GM12878 (cell line): ENCODE measurements around the gene MYO7A. TPM values are rescaled to one million over a fixed set of nuclear protein-coding genes. Genes with fewer than 3 reads are reported as not detected.

Source experiments
- ATAC-seq: fragments of 200-7000 bp; cut with Tn5 transposase; 3 replicates; pipeline ENCODE4 v1.9.1; 2020; ENCODE audit warnings: mild to moderate bottlenecking, moderate library complexity
- BruUV-seq: library from RNA; stranded (reverse); fragments of 400-500 nt; replicated peaks from 2 replicates; lab custom pipeline; 2021; lab: Mats Ljungman, UMichigan
- CTCF ChIA-PET: fragments of 300-600 bp; sonication (Branson Sonifier 250); formaldehyde crosslinking; extraction: SDS; loops from one replicate; lab custom pipeline; 2021; ENCODE audit warnings: inconsistent platforms; lab: Yijun Ruan, JAX
- POLR2A ChIA-PET: fragments of 350-600 bp; formaldehyde crosslinking; extraction: SDS; loops from one replicate; lab custom pipeline; 2021; ENCODE audit warnings: inconsistent platforms; lab: Charles Lee
- RAD21 ChIA-PET: fragments of 300-600 bp; sonication (Branson Sonifier 250); formaldehyde crosslinking; loops from one replicate; lab custom pipeline; 2023; ENCODE audit warnings: antibody characterized with exemption; ENCODE audit not compliant: unreplicated experiment; lab: Charles Lee
- SMC1A ChIA-PET: fragments of 300-600 bp; sonication (Branson Sonifier 250); formaldehyde crosslinking; loops from one replicate; lab custom pipeline; 2023; ENCODE audit not compliant: unreplicated experiment, uncharacterized antibody; lab: Charles Lee
- DNase-seq: peaks from one replicate; pipeline ENCODE4 v3.0.0-alpha.2; 2011; ENCODE audit warnings: low read depth, low spot score
- FAIRE-seq: peaks from 3 replicates; lab custom pipeline; 2011; peaks lifted over from hg19 to GRCh38; lab: Jason Lieb, UNC
- H2AFZ ChIP-seq: 2 replicates; pipeline ENCODE4 v1.6.0; 2011; ENCODE audit warnings: low read depth, low read length, control low read depth; ENCODE audit not compliant: control insufficient read depth
- H3K27ac ChIP-seq: 2 replicates; pipeline ENCODE4 v1.5.1; 2011; ENCODE audit warnings: control low read depth; ENCODE audit not compliant: control insufficient read depth, insufficient read depth
- H3K27me3 ChIP-seq, 2 experiments: replicated peaks in 1 of 2; 2 replicates each; pipeline versions ENCODE4 v1.6.0 to v1.6.1; 2011; ENCODE audit warnings: low read length in 1 of 2; ENCODE audit not compliant: control insufficient read depth in 2 of 2, insufficient read depth in 2 of 2
- H3K36me3 ChIP-seq, 2 experiments: 2 replicates each; pipeline ENCODE4 v1.5.1; 2011; ENCODE audit warnings: low read length in 1 of 2; ENCODE audit not compliant: control insufficient read depth in 2 of 2, insufficient read depth in 2 of 2
- H3K4me1 ChIP-seq: 2 replicates; pipeline ENCODE4 v1.6.1; 2011; ENCODE audit warnings: mild to moderate bottlenecking, low read length, moderate library complexity, mixed read lengths; ENCODE audit not compliant: control insufficient read depth, insufficient read depth
- H3K4me2 ChIP-seq: 2 replicates; pipeline ENCODE4 v1.6.0; 2011; ENCODE audit warnings: control low read depth; ENCODE audit not compliant: control insufficient read depth, insufficient read depth
- H3K4me3 ChIP-seq: fragments of 200-600 bp; sonication (generic); 2 replicates; pipeline ENCODE4 v1.5.1; 2016
- H3K79me2 ChIP-seq: 2 replicates; pipeline ENCODE4 v1.6.0; 2011; ENCODE audit warnings: low read length; ENCODE audit not compliant: control insufficient read depth, insufficient read depth
- H3K9ac ChIP-seq: 2 replicates; pipeline ENCODE4 v1.8.0; 2011; ENCODE audit warnings: low read length, control low read depth, mixed read lengths; ENCODE audit not compliant: control insufficient read depth, insufficient read depth
- H3K9me3 ChIP-seq: replicated peaks from 3 replicates; pipeline ENCODE4 v1.5.1; 2011; ENCODE audit warnings: mild to moderate bottlenecking, low read length; ENCODE audit not compliant: control insufficient read depth, insufficient read depth
- H4K20me1 ChIP-seq: 2 replicates; pipeline ENCODE4 v1.6.0; 2011; ENCODE audit not compliant: control insufficient read depth, insufficient read depth
- CEBPB ChIP-seq, 2 experiments: fragments of 150-350 bp in 1 of 2; IDR thresholded peaks; 2 replicates each; pipeline ENCODE4 v1.6.1; 2012 to 2014; ENCODE audit warnings: low read depth in 2 of 2, low read length in 2 of 2, borderline replicate concordance in 1 of 2, inconsistent platforms in 1 of 2
- IKZF2 ChIP-seq, 2 experiments: fragments of 450-650 bp; IDR thresholded peaks; 2 replicates each; pipeline ENCODE4 v1.6.1; 2017; ENCODE audit warnings: mild to moderate bottlenecking in 2 of 2, moderate library complexity in 2 of 2
- SMC3 ChIP-seq: IDR thresholded peaks from 2 replicates; pipeline ENCODE4 v1.6.1; 2011; ENCODE audit warnings: low read length, improper control_type of control experiment, borderline replicate concordance
- YY1 ChIP-seq: IDR thresholded peaks from 2 replicates; pipeline ENCODE4 v1.6.1; 2011; ENCODE audit warnings: low read depth, mild to moderate bottlenecking, low read length
- WGBS: methylation state at CpG from one replicate; pipeline ENCODE4 v1.1.6; 2016; ENCODE audit warnings: low lambda C conversion rate; ENCODE audit not compliant: insufficient replicate concordance, insufficient coverage; ENCODE audit errors: missing lambda C conversion rate; 5-methylcytosine and 5-hydroxymethylcytosine counted together
- in situ Hi-C: fragments of 300-500 bp; cut with MboI; formaldehyde crosslinking; loops from 9 replicates; pipeline ENCODE4 v1.14.3; 2018; ENCODE audit warnings: mixed read lengths
- intact Hi-C: fragments of 100-400 bp; cut with micrococcal nuclease; formaldehyde crosslinking; loops from one replicate; pipeline ENCODE4 v1.14.2; 2022; ENCODE audit not compliant: unreplicated experiment
- polyA plus RNA-seq, 11 experiments: library from polyadenylated mRNA; depleted of rRNA in 4 of 11; unstranded in 6 of 11; stranded (reverse) in 5 of 11; fragments of >200 nt; fragmentation: Nextera tagmentation in 4 of 11; fragmentation: Illumina TruSeq in 1 of 11; extraction: Ambion mirVana in 4 of 11; extraction: Trizol in 1 of 11; gene quantifications; 1 replicate in 1 of 11; 2 replicates in 10 of 11; pipeline versions ENCODE4 v1.2.1 to v1.2.3, GENCODE V29; 2011 to 2016; ENCODE audit warnings: inconsistent platforms in 2 of 11, missing spikeins in 2 of 11, low read depth in 1 of 11
- total RNA-seq, 4 experiments: library from RNA; depleted of rRNA in 3 of 4; stranded (reverse); fragments of >200 nt in 3 of 4; fragmentation: Illumina TruSeq in 1 of 4; extraction: Trizol in 1 of 4; gene quantifications; 2 replicates each; pipeline versions ENCODE4 v1.2.1 to v1.2.3, GENCODE V29; 2013 to 2021
- TF ChIP-seq, protein P1 (sequence below): IDR thresholded peaks from 2 replicates; pipeline ENCODE4 v1.6.1; 2012; ENCODE audit warnings: mild to moderate bottlenecking, low read depth, low read length
- TF ChIP-seq, protein P2 (sequence below): IDR thresholded peaks from 2 replicates; pipeline ENCODE4 v1.6.1; 2012; ENCODE audit warnings: low read depth, low read length, improper control_type of control experiment
- TF ChIP-seq, protein P3 (sequence below): IDR thresholded peaks from 2 replicates; pipeline ENCODE4 v1.6.1; 2011; ENCODE audit warnings: mild to moderate bottlenecking, low read depth, low read length, moderate library complexity; ENCODE audit not compliant: insufficient replicate concordance

Gene MYO7A
- total and polyA plus RNA-seq, 10 of the 15 experiments (the other 5 are each of a cell fraction or from before 2014, with no cell fraction given): 0.01 to 0.21 (median 0.04) TPM; not detected in 6

DNA sequence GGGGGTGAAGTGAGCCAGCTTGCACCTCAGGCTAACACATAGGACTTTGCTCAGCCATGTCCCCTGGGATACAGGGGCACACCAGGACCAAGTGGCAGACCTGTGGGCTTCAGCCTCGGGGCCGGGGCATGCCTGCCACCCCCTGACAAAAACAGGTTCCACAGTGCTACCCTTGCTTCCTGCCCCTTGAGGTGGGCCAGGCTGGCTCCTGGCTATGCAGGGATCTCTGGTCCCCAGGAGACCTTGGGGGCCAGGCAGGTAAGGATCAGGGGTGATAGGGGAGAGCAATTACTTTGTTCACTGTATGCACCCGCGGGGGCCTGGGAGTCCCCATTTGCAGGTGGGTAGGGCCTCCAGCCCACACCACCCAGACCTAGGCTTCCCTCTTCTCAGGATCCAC lies 2.4 kb upstream of the MYO7A start:
- H3K4me1 ChIP-seq: 0 out of 2 replicates have a peak, but pooled peaks cover 3% of the 10 kb centered on the region
- no peak overlapping the region for H2AFZ ChIP-seq
- RAD21 ChIA-PET: no interaction called here
- no peak overlapping the region for H3K4me3 ChIP-seq
- in situ Hi-C loops: no loop called here
- H3K79me2 ChIP-seq: no peaks in the 10 kb centered on the region
- SMC1A ChIA-PET: no interaction called here
- intact Hi-C loops: loop anchor here (5.0 kb wide), 1 partner anchor 422 kb away; no protein-coding TSS in a partner anchor
- H4K20me1 ChIP-seq: no peaks in the 10 kb centered on the region
- H3K9me3 ChIP-seq: no peaks in the 10 kb centered on the region
- no peak overlapping the region for H3K27ac ChIP-seq
- TF ChIP-seq IKZF2 (IDR thresholded peaks at IDR 0.05) (no peak), YY1 (no peak), SMC3 (no peak), CEBPB (IDR thresholded peaks at IDR 0.05; ENCODE audit: borderline replicate concordance in 1 of 2, low read depth in 2 of 2, low read length in 2 of 2) (no peak)
- TF ChIP-seq, protein P1, sequence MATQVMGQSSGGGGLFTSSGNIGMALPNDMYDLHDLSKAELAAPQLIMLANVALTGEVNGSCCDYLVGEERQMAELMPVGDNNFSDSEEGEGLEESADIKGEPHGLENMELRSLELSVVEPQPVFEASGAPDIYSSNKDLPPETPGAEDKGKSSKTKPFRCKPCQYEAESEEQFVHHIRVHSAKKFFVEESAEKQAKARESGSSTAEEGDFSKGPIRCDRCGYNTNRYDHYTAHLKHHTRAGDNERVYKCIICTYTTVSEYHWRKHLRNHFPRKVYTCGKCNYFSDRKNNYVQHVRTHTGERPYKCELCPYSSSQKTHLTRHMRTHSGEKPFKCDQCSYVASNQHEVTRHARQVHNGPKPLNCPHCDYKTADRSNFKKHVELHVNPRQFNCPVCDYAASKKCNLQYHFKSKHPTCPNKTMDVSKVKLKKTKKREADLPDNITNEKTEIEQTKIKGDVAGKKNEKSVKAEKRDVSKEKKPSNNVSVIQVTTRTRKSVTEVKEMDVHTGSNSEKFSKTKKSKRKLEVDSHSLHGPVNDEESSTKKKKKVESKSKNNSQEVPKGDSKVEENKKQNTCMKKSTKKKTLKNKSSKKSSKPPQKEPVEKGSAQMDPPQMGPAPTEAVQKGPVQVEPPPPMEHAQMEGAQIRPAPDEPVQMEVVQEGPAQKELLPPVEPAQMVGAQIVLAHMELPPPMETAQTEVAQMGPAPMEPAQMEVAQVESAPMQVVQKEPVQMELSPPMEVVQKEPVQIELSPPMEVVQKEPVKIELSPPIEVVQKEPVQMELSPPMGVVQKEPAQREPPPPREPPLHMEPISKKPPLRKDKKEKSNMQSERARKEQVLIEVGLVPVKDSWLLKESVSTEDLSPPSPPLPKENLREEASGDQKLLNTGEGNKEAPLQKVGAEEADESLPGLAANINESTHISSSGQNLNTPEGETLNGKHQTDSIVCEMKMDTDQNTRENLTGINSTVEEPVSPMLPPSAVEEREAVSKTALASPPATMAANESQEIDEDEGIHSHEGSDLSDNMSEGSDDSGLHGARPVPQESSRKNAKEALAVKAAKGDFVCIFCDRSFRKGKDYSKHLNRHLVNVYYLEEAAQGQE: no peak
- TF ChIP-seq, protein P2, sequence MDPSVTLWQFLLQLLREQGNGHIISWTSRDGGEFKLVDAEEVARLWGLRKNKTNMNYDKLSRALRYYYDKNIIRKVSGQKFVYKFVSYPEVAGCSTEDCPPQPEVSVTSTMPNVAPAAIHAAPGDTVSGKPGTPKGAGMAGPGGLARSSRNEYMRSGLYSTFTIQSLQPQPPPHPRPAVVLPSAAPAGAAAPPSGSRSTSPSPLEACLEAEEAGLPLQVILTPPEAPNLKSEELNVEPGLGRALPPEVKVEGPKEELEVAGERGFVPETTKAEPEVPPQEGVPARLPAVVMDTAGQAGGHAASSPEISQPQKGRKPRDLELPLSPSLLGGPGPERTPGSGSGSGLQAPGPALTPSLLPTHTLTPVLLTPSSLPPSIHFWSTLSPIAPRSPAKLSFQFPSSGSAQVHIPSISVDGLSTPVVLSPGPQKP: no peak
- TF ChIP-seq, protein P3, sequence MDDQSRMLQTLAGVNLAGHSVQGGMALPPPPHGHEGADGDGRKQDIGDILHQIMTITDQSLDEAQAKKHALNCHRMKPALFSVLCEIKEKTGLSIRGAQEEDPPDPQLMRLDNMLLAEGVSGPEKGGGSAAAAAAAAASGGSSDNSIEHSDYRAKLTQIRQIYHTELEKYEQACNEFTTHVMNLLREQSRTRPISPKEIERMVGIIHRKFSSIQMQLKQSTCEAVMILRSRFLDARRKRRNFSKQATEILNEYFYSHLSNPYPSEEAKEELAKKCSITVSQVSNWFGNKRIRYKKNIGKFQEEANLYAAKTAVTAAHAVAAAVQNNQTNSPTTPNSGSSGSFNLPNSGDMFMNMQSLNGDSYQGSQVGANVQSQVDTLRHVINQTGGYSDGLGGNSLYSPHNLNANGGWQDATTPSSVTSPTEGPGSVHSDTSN: no peak
- TF ChIP-seq, all 136 proteins: peak for 0
- no peaks in the 10 kb centered on the region for H3K36me3 ChIP-seq
- H3K4me2 ChIP-seq: no peak overlapping the region
- H3K27me3 ChIP-seq: peaks cover 0 to 3% of the 10 kb centered on the region in 2 experiments; a peak in 2 of 4 replicates
- DNase-seq (no peak), FAIRE-seq (no peak), ATAC-seq (no peak)
- ChIA-PET CTCF (interaction anchor here (3.6 kb wide), 1 partner anchor 493 kb away, joined by 20 read pairs; no protein-coding TSS in a partner anchor), POLR2A (no interaction called here)
- no TSS peak for BruUV-seq
- WGBS: 27% methylated on average over 4 of the region's 4 CpGs
- H3K9ac ChIP-seq: no peak overlapping the region
